Gastroesophageal sphincter (tissue), 3 donors: ENCODE results near the gene NABP1.

Source experiments
- POLR2A ChIP-seq, 2 donors: fragments of 450-650 bp; IDR thresholded peaks; one replicate each; pipeline ENCODE4 v1.6.1; 2017; ENCODE audit warnings: antibody characterized with exemption in 2 of 2, mild to moderate bottlenecking in 2 of 2, moderate library complexity in 1 of 2
- TF ChIP-seq, protein P1 (sequence below), 4 experiments: fragments of 200-600 bp in 2 of 4; fragments of 450-650 bp in 2 of 4; sonication (generic) in 1 of 4; IDR thresholded peaks; one replicate each; pipeline ENCODE4 v1.5.1; 2017 to 2019; ENCODE audit warnings: antibody characterized with exemption in 4 of 4, mild to moderate bottlenecking in 2 of 4, moderate library complexity in 2 of 4

DNA sequence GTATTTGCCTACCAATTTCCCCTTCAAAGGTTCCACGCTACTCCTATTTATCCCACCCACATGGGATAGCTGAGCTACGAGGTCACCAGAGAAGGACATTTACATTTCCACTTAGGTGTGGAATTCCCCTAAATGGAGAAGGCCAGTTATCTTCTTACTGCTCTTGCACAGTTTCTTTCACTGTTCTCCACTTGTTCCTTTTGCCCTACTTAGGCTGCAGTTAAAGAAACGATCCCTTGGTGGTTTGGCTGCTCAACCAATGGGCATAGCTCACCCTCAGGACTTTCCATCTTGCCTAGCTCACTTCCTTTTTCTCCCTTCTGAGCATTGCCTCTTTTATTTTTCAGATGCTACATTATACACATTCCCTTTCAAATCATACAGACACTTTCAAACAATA lies 11.2 kb upstream of the NABP1 start:
- TF ChIP-seq, protein P1, sequence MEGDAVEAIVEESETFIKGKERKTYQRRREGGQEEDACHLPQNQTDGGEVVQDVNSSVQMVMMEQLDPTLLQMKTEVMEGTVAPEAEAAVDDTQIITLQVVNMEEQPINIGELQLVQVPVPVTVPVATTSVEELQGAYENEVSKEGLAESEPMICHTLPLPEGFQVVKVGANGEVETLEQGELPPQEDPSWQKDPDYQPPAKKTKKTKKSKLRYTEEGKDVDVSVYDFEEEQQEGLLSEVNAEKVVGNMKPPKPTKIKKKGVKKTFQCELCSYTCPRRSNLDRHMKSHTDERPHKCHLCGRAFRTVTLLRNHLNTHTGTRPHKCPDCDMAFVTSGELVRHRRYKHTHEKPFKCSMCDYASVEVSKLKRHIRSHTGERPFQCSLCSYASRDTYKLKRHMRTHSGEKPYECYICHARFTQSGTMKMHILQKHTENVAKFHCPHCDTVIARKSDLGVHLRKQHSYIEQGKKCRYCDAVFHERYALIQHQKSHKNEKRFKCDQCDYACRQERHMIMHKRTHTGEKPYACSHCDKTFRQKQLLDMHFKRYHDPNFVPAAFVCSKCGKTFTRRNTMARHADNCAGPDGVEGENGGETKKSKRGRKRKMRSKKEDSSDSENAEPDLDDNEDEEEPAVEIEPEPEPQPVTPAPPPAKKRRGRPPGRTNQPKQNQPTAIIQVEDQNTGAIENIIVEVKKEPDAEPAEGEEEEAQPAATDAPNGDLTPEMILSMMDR (IDR thresholded peaks at IDR 0.05): no peak
- no peak for TF ChIP-seq POLR2A (IDR thresholded peaks at IDR 0.05)
